ENCODE measurements around the gene HNRNPA3.
A peak's percentile ranks its signal among the peaks of the same experiment; 100 is the strongest.
"Not testable (repeated sequence)": the region's sequence is repeated elsewhere in the genome, so short reads cannot be mapped to it uniquely, and the experiment has no call there.

The HNRNPA3 gene

DNA sequence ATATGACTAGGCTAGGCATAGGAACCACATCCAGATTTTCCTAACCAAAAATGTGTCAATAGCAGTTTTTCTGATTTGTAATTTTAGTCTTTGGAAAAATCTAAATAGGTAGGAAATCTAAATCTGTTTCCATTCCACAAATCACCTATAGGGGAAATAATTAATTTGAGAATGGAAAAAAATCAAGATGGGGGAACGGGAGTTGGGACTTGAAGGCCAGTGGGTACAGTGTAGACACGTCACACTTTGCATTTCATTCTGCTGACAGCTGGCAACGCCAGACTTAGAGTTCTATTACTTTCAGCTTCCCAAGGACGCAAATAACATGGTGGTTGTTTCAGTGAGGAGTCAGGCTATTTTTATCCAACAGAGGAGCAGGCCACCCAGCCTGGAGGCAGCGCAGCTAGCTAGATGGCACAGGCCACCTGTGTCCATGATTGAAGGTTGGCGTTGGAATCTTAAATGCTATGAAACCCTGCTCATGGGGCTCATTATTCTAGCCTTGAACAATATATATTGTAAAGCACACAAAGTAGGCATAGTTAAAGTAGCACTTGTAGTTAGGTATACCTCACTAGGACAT, 23.4 kb downstream of the HNRNPA3 start:
- DNase-seq = no peak

DNA sequence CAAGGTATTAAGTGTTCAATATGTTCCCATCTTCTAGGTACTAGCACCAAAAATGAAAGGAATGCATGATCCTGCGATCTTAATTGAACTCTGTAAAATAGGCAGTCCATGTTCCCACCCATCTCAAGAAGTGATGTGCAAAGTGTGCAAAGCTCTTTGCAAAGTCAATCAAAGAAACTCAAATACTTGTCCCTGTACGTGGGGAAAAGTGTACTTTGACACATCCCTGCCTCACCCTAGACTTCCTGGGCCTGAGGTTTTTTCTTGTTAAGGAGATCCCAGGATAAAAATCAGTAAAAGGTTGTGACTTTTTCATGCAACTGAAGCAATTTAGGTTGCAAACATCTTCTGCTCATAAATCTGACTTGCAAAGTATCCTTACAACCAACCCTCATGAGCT, 25.3 kb downstream of the HNRNPA3 start:
- no peak for DNase-seq

DNA sequence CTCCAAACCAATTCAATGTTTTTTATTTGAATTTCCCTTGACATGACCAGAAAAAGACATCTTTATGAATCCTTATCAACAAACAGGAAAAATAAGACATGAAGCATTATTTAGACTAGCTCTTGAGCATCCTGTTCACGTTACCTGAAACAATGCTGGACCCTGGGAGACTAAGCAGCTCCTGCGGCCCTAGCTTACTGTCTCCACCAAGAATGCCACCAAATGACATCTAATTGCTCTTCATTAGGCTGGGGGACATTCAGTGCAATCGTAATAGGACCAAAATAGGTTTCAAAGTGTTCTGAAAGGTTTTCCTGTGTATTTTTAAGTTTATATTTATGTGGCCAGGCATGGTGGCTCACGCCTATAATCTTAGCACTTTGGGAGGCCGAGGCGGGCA, 26.5 kb downstream of the HNRNPA3 start:
- no peak for DNase-seq

DNA sequence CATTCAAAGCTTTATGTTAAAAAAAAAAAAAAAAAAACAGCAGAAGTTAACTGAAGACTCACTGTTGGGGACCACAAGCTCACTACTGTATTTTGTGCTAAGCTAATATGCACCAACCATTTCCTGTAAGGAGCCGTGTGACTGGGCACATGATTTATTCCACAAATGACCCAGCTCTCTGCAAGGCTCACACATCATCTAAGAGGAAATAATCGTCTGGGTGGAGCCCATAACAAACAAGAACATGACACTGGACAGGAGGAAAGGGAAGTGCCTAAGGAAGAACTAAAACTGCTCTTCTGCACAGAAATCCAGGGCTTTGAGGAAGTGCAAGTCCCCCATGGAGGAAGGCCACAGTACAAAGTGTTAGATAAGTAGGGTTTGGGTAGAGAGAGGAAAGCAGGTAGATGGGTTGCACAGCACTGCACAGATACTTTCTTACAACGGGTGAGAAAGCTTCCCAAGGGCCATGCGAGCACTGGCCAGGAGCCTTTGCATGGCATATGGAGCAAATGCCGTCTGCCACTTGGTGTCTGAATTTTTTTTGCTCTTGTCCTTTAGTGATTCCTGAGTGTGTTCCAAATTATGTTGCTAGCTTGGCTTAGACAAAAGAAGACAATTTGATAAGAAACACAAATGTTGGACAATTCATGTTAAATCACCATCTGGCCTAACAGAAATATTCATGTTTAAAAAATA, 27.5 kb downstream of the HNRNPA3 start:
- peak; percentile 35 for DNase-seq

DNA sequence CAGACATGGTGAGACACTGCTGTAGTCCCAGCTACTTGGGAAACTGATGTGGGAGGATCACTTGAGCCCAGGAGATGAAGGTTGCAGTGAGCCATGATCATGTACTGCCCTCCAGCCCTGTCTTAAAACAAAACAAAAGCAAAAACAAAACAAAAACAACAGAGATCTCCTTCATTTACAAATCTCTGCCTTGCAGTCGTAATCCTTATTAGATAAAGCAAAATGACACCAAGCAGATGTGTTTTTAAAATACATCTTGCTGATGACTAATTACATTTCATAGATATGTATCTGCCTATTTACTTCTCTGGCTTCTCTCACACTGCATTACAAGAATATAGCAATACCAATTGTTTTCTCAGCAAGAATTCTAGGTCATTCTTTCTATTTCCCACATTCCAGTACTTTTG, 29.1 kb downstream of the HNRNPA3 start:
- DNase-seq = no peak

DNA sequence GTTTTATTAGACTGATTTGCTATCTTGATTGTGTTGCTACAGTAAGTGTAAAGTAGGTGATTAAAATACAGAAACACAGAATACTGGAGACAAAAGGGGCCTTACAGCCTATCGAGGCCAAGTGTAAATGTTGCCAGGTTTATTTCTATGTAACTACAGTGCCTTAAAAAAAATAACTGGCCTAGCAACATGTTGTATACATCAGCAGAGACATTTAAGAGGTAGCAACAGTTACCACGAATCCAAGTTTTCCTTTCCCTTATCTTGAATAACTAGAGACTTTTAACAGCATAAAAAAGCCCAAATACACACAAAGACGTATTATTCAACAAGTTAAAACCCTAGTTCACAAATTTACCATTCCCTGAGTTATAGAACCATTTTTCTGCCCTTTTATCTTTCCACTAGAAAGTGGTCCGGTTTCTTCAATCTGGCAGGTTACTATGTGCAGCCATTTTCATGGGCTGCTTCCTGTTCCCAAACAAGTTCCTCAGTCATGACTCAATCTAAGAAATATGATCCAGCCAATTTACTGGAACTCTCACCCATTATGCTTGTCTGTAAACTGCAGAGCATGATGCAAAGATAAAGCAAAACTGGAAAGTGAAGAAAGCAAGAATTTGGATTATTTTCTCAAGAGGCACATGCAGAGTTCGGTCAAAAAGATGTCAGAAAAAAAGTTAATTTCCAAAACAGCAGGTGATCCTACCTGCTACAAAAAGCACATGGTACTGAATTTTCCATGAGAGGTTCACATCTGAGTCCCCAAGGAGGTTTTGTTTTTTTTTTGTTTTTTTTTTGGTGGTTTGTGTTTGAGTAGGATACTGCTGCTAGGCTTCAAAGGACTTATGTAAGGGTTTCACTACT, 29.8 kb downstream of the HNRNPA3 start:
- DNase-seq = peak; percentile 85

DNA sequence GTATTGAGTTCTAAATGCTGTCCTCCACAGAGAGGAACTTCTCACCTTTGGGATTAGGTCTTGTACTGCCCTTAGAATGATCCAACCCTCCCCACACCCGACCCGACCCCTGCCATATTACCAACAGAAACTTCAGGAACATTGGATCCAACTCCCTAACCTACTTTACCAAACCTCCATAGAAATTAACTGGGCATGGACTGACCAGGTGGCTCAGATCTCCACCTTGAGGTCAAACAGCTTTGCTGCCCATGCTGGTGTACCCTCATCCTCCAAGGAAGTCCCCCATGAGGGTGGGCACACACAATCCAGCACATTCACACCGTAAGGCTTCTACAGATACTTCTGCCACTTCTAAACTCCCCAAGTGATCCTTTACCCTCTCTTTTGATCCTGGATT, 30.5 kb downstream of the HNRNPA3 start:
- no peak for DNase-seq

DNA sequence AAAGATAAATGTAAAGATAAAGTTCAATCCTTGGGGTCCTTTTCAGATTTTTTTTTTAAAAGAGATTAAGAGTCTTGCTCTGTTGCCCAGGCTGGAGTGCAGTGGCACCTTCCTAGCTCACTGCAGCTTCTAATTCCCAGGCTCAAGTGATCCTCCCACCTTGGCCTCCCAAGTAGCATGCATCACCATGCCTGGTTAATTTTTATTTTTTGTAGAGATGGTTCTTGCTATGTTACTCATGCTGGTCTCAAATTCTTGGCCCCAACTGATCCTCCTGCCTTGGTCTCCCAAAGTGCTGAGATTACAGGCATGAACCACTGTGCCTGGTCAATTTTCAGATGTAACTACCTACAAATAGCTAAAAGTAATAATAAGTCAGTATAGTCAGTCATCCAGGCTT, 30.9 kb downstream of the HNRNPA3 start:
- no peak for DNase-seq

DNA sequence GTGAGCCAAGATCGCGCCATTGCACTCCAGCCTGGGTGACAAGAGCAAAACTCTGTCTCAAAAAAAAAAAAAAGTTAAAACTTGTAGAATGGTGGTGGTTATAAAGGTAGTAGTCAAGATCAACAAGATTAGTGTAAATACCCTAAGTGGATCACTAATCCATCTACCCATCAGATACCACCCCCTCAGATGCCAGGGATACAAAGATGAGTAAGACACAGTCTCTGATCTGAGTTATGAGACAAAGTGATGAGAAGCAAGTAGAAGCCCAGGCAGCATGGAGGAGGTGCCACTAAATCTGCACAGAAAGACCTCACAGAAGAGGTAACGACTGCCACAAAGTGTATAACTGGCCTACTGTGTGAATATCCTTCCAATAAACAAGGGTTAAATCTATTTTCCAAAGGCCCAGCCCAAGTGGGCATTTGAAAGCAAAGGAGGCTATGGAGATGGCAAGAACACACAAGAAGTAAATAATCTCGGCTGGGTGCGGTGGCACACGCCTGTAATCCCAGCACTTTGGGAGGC, 31.7 kb downstream of the HNRNPA3 start:
- no peak for DNase-seq

DNA sequence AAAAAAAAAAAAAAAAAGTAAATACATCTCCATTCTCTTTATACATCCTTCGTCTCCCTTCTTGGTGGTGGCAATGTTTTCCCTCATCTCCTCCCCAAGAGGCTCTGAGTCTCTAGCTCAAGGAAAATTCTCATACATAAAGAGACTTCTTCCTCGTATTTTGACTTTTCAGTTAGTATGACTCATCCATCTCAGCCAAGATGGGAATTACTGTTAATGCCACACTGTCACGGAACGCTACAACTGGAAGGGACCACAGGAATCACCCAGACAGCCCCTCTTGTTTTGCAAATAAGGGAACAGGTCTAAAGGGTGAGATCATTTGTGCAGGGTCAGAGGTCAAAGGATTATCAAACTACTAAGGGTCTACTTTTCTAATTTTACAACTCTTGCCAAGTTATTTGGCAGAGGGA, 32.4 kb downstream of the HNRNPA3 start:
- peak; percentile 55 for DNase-seq

DNA sequence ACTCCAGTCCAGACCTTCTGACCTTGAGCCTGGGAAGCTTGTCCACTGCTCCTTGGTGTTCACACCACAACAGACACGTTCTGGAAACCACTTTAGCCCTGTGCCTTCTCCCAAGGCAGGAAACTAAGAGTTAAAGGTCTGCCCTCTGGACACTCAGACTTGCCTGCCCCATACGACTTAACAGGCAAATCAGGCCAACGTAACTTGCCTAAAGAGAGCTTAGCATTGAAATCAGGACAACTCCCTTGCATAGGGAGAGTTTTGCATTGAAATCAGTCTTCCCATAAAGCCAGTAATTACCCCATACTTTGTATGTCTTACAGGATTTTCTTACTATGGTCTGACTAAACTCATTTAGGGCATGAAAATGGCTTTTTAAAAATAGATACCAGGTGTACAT, 33.4 kb downstream of the HNRNPA3 start:
- DNase-seq = no peak

DNA sequence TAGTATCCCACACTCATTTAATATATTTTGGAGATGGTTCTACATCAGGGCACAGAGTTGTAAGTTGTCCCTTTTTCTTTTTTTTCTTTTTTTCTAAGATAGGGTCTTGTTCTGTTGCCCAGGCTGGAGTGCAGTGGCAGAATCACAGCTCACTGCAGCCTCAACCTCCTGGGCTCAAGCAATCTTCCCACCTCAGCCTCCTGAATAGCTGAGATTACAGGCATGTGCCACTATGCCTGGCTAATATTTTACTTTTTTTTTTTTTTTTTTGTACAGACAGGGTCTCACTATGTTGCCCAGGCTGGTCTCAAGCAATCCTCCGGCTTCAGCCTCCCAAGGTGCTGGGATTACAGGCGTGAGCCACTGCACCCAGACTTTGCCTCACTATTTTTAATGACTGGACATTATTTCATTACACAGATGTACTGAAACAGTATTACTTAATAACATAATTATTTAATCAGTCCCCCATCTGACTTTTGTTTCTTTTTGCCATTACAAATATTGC, 34.0 kb downstream of the HNRNPA3 start:
- DNase-seq = not testable (repeated sequence)

DNA sequence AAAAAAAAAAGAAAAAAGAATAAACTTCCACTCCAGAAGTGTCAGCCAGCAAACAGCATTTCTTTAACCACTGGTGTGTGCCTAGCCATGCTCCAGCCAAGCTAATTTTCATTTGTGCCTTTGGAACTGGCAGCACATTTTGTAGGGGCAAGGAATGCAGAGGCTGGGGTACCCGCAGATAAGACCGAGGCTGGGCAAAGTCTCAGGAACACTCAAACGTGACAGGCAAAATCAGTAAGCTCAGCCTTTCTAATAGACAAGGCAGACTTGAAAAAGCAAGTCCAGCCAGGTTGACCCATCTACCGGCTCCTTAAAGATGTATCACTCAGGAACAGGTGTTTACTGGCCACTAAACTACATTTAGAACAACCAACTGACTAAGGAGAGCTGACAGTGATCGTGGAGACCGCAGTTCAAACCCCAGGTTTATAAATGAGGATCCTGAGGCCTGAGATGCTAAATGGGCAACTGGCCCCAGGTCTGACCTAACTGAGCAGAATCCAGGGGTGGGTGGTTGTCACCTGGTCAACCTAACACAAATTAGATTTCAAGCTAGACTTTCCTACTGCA, 35.2 kb downstream of the HNRNPA3 start:
- DNase-seq = no peak

DNA sequence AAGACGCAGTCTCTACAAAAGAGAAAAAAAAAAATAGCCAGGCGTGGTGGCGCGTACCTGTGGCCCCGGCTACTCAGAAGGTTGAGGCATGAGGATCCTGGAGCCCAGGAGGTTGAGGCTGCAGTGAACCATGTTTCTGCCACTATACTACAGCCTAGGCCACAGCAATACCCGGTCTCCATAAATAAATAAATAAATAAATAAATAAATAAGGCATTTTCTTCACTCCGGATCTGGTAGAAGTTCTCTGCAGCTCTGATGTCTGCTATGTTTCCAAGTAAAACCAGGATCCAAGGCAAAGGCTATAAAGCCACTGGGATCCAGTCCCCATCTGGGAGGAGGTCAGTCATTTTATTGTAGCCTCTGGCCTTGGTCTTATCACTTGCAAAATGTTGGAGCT, 36.4 kb downstream of the HNRNPA3 start:
- DNase-seq = no peak

DNA sequence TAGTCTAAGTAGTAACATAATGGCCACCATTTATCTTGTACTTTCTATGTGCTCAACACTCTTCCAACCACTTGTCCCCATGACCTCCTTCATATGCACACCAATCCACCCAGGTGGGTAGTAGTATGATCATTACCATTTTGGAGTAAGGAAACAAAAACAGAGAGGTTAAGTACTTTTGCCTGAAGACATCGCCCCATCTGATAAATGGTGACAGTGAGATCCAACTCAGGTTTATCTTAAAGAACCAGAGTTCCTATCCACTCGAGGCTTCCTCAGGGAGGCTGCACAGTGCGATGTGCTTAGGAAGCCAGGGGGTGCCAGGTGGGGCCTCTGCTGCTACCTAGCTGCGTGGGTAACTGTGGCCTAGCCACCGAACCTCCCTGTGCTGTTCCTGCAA, 37.9 kb downstream of the HNRNPA3 start:
- DNase-seq = no peak

DNA sequence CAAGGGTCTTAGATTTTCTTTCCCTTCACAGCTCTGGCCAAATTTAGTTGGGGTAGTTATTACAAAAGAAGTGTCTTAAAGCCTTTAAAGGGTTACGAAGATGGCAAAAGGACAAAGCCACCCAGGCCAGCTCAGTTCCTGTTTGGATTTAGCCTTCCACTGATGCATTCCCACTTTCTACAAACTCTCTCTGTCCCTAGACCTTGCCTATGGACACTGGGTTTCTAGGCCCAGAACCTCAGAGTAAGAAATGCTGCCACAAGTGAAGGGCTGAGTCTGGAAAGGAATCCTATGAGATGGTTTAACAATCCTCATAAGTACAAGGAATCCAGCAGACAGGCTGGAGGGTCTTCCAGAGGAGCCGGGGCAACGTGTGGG, 38.6 kb downstream of the HNRNPA3 start:
- no peak for DNase-seq

DNA sequence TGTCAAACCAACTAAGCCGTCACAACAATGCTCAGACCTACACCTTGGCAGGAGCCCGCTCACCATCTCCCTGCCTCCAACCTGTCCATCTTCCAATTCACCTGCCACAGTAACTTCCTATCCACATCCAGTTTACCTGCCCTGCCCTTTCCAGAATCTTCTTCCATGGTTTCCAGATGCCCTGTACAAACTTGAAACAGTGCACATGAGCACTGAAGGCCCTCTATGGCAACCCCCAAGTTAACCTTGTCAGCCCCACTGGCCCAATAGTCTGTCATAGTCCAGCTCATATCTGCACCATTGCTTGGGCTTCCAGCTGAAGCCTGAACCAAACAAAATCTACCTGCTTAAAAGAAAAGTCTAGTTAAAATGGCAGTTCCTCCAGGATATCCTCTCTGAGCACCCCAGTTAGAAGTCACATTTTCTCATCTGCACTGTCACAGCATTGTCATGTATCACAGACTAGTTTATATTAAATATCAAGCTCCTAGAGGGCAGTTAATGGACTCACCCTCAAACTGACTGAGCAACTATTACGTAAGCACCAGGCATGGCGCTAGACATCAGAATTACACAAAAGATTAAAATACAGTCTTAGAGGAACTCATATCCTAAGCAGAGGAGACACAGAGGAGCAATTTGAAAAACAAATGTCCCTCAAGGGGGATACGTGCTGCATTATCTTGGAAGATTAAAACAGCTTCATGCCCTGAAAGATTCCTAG, 40.4 kb downstream of the HNRNPA3 start:
- DNase-seq = no peak

DNA sequence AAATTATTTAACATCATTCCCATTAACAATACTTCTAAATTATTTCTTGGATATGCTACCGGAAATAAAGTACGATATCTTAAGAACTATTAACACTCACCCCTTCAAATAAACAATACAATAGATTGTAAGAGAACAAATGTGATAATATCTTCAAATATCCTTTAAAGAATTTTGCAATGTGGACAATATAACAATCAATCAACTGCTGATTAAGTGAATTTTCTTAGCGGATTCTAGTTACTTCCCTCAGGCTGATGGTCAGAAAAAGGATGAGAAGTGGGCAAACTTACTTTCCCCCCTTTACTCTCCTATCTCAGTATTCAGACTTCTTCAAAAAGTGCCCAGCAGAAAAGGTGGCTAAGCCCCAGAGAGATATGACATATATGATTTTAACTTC, 41.1 kb downstream of the HNRNPA3 start:
- no peak for DNase-seq

DNA sequence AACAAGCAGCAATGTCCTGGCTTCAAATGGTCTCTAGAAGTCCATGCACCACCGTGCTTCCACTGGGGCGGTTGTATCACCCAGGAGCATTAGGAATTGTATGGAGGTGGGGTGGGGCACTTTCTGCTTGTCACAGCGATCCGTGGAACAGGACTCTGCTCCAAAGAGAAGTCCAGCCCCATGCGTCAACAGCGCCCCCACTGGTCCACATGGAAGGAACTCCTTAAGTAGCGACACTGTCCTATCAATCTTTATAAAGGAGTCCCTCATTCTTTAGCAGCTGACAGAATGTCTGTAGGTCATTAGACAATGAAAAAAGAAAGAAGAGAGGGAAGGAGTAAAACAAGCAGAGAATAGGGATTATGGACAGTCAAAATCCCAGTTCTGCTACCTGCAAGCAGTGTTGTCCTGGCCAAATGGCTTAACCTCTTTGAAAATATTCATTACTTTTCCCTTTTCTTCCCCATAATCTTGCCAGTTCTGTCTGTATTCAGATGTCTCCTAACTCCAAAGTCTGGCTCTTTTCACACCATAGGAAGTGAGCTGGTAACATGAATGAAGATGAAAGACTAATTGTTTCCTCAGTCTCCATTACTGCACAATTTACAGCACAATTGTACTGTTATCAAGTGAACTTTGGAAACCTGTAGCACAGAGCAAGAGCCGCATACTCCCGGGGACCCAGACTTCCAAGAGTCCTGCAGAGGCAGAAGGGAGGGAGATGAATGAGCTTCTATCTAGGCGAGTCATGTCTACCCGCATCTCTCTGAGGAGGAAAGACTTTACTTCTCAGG, 42.0 kb downstream of the HNRNPA3 start:
- peak; percentile 75 for DNase-seq

DNA sequence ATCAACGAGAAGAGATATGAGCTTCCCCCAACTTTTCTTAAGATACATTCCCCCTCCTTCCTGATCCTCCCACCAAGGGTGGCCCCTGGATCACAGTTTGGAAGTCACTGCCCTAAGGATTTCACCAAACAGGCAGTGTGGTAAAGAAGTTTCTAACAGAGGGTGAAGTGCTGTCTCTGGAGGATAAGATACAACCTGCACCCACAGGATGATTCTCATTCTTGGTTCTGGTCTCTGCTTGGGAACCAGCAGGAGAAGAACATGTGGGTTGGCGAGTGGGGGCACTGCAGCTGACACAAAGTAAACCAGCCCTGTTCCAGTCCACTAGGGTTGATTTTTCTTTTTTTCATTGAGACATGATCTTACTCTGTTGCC, 42.6 kb downstream of the HNRNPA3 start:
- DNase-seq = no peak

DNA sequence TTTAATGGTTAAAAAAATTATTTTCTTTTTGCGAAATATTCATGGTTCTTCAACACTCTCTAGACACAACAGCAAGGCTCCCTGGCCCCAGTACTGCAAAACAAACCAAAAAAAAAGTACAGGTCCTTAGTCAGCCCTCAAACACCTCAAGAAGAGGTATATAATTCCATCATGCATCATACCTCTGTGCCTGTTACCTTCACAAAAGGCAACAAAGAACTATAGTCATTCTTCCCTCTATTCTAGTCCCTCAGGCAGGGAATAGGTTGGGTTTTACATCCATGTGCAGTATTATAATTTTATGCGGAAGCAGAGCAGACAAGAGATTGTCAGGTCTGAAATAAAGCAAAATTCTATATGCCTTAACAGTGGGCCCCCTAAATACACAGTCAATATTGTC, 43.4 kb downstream of the HNRNPA3 start:
- DNase-seq = no peak

DNA sequence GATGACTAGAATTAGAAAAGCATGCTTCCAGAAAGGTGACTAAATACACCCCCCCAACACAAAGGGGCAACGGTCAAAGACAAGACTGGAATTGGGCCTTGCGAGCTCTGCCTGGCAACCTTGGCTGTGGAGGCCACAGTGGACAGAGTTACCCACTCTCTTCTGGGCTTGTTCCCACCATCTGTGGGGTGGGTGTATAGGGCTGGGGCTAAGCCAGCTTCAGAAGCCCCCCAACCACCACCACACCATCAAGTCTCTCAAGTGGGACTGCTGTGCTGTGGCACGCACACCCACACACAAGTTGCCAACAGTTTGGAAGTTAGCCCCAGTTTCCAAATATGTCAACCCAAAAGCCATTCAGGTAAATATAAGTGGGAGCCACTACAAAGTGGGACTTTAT, 44.1 kb downstream of the HNRNPA3 start:
- DNase-seq = no peak
